HepG2 (cell line): Measurements from ENCODE around the gene SURF2. TPM values are rescaled to one million over a fixed set of nuclear protein-coding genes. Genes with fewer than 3 reads are reported as not detected.

Experiments used
- GLMP ChIP-seq: sonication (generic); formaldehyde crosslinking; IDR thresholded peaks from 2 replicates; pipeline ENCODE4 v1.9.0; 2021; ENCODE audit warnings: missing genetic modification reagents, mild to moderate bottlenecking, borderline replicate concordance
- HNF1A ChIP-seq, 2 experiments: sonication (generic) in 1 of 2; formaldehyde crosslinking in 1 of 2; IDR thresholded peaks; 2 replicates each; pipeline versions ENCODE4 v1.4.0 to v1.6.1; 2016 to 2020; ENCODE audit warnings: borderline replicate concordance in 1 of 2, low read depth in 1 of 2, mild to moderate bottlenecking in 1 of 2, missing genetic modification reagents in 1 of 2
- MAX ChIP-seq: IDR thresholded peaks from 2 replicates; pipeline ENCODE4 v1.6.1; 2012; ENCODE audit warnings: inconsistent platforms
- SRSF4 ChIP-seq: fragments of 200-400 bp; formaldehyde crosslinking; IDR thresholded peaks from one replicate; pipeline ENCODE4 v1.6.1; 2018; ENCODE audit warnings: mild to moderate bottlenecking, low read depth, low read length, moderate library complexity; ENCODE audit not compliant: poor library complexity, severe bottlenecking
- USF2 ChIP-seq, 2 experiments: sonication (generic) in 1 of 2; formaldehyde crosslinking in 1 of 2; IDR thresholded peaks; 2 replicates each; pipeline versions ENCODE4 v1.5.1 to v1.6.1; 2011 to 2020; ENCODE audit warnings: borderline replicate concordance in 1 of 2, low read depth in 1 of 2, low read length in 1 of 2, mild to moderate bottlenecking in 1 of 2, missing genetic modification reagents in 1 of 2, moderate library complexity in 1 of 2
- ZNF207 ChIP-seq: fragments of 450-650 bp; IDR thresholded peaks from 2 replicates; pipeline ENCODE4 v1.6.1; 2016; ENCODE audit warnings: antibody characterized with exemption, borderline replicate concordance
- ZNF687 ChIP-seq: sonication (generic); formaldehyde crosslinking; IDR thresholded peaks from 2 replicates; pipeline ENCODE4 v1.5.1; 2020; ENCODE audit warnings: mild to moderate bottlenecking, missing genetic modification reagents, moderate library complexity
- ZNF7 ChIP-seq: IDR thresholded peaks from 2 replicates; pipeline ENCODE4 v1.6.1; 2016; ENCODE audit warnings: missing biosample characterization, missing genetic modification reagents
- ZNF720 ChIP-seq: sonication (generic); formaldehyde crosslinking; IDR thresholded peaks from 2 replicates; pipeline ENCODE4 v1.4.0; 2020; ENCODE audit warnings: missing genetic modification reagents
- ZNF75D ChIP-seq: sonication (generic); formaldehyde crosslinking; IDR thresholded peaks from 2 replicates; pipeline ENCODE4 v1.8.1; 2023; ENCODE audit warnings: missing genetic modification reagents, mild to moderate bottlenecking, borderline replicate concordance
- ZNF800 ChIP-seq: sonication (generic); formaldehyde crosslinking; IDR thresholded peaks from 2 replicates; pipeline ENCODE4 v1.4.0; 2020; ENCODE audit warnings: missing genetic modification reagents
- ZSCAN20 ChIP-seq: sonication (generic); formaldehyde crosslinking; IDR thresholded peaks from 2 replicates; pipeline ENCODE4 v1.4.0; 2020; ENCODE audit warnings: missing genetic modification reagents, mild to moderate bottlenecking, borderline replicate concordance
- polyA plus RNA-seq, 8 experiments: library from polyadenylated mRNA; depleted of rRNA in 3 of 8; stranded (reverse) in 7 of 8; unstranded in 1 of 8; fragments of >200 nt; fragmentation: Illumina TruSeq in 4 of 8; extraction: Trizol in 4 of 8; gene quantifications; 2 replicates each; pipeline versions ENCODE4 v1.2.1 to v1.2.3, GENCODE V29; 2011 to 2016; ENCODE audit warnings: low read depth in 4 of 8, missing spikeins in 1 of 8, mixed read lengths in 1 of 8; ENCODE audit not compliant: insufficient read depth in 1 of 8
- total RNA-seq, 5 experiments: library from RNA; depleted of rRNA; stranded (reverse); fragments of >200 nt; fragmentation: Illumina TruSeq; extraction: Trizol; gene quantifications; 2 replicates each; pipeline ENCODE4 v1.2.3, GENCODE V29; 2016; ENCODE audit warnings: low read depth in 1 of 5

The SURF2 gene
- total and polyA plus RNA-seq, 2 of the 13 experiments (the other 11 are each of a cell fraction or from before 2014, with no cell fraction given): 6.3 to 13.6 TPM

- TF ChIP-seq HNF1A (IDR thresholded peaks at IDR 0.05; ENCODE audit: low read depth): no peak
- TF ChIP-seq HNF1A (CRISPR knock-in tag; IDR thresholded peaks at IDR 0.05; ENCODE audit: borderline replicate concordance): no peak
- TF ChIP-seq ZNF7 (CRISPR knock-in tag): no peak
- peak; percentile 66; the same call in 1 of the 2 replicates for TF ChIP-seq ZNF800 (CRISPR knock-in tag)
- TF ChIP-seq SRSF4: no peak
- TF ChIP-seq GLMP (CRISPR knock-in tag): no peak
- peak; percentile 17; the same call in 1 of the 2 replicates for TF ChIP-seq MAX
- no peak for TF ChIP-seq ZNF75D (CRISPR knock-in tag)
- TF ChIP-seq ZNF687 (CRISPR knock-in tag): peak; percentile 16
- no peak for TF ChIP-seq ZNF720
- no peak for TF ChIP-seq USF2 (IDR thresholded peaks at IDR 0.05; ENCODE audit: low read depth, low read length)
- TF ChIP-seq USF2 (CRISPR knock-in tag; IDR thresholded peaks at IDR 0.05; ENCODE audit: borderline replicate concordance): no peak
- no peak for TF ChIP-seq ZSCAN20
- TF ChIP-seq ZNF207: no peak
These were observed 21.4 kb downstream of the SURF2 start (continued) for GRCh38 chr9:133377721-133378216.
